Smooth muscle cell (in vitro differentiated cells): ENCODE results near the gene PIAS1. TPM values are rescaled to one million over a fixed set of nuclear protein-coding genes. Genes with fewer than 3 reads are reported as not detected.
A peak's percentile ranks its signal among the peaks of the same experiment; 100 is the strongest.
"Not testable (repeated sequence)": the region's sequence is repeated elsewhere in the genome, so short reads cannot be mapped to it uniquely, and the experiment has no call there.

ENCODE experiments used
- DNase-seq: peaks from one replicate; lab custom pipeline; 2025; ENCODE audit not compliant: unreplicated experiment; lab: John Stamatoyannopoulos, UW
- H2AFZ ChIP-seq: fragments of 200-600 bp; sonication (generic); 2 replicates; pipeline ENCODE4 v1.6.0; 2016; ENCODE audit warnings: antibody characterized with exemption, low read depth, mild to moderate bottlenecking
- H3F3A ChIP-seq: fragments of 200-600 bp; sonication (generic); 2 replicates; pipeline ENCODE4 v1.6.0; 2017; ENCODE audit warnings: antibody characterized with exemption, low read depth
- H3K27ac ChIP-seq: fragments of 200-600 bp; sonication (generic); 2 replicates; pipeline ENCODE4 v1.5.1; 2016; ENCODE audit warnings: low read depth, mild to moderate bottlenecking
- H3K27me3 ChIP-seq: fragments of 200-600 bp; sonication (generic); 2 replicates; pipeline ENCODE4 v1.6.1; 2016; ENCODE audit warnings: low read depth, mild to moderate bottlenecking
- H3K36me3 ChIP-seq: fragments of 200-600 bp; sonication (generic); 2 replicates; pipeline ENCODE4 v1.5.1; 2016; ENCODE audit warnings: low read depth
- H3K4me1 ChIP-seq: fragments of 200-600 bp; sonication (generic); 2 replicates; pipeline ENCODE4 v1.5.1; 2016; ENCODE audit warnings: low read depth
- H3K4me2 ChIP-seq: fragments of 200-600 bp; sonication (generic); 2 replicates; pipeline ENCODE4 v1.6.0; 2016; ENCODE audit warnings: mild to moderate bottlenecking
- H3K4me3 ChIP-seq: fragments of 200-600 bp; sonication (generic); 2 replicates; pipeline ENCODE4 v1.5.1; 2016; ENCODE audit warnings: mild to moderate bottlenecking
- H3K79me2 ChIP-seq: fragments of 200-600 bp; sonication (generic); 2 replicates; pipeline ENCODE4 v1.6.0; 2016; ENCODE audit warnings: low read depth, mild to moderate bottlenecking
- H3K9ac ChIP-seq: fragments of 200-600 bp; sonication (generic); 2 replicates; pipeline ENCODE4 v1.6.0; 2016; ENCODE audit warnings: low read depth
- H3K9me3 ChIP-seq: fragments of 200-600 bp; sonication (generic); replicated peaks from 2 replicates; pipeline ENCODE4 v1.5.1; 2016; ENCODE audit warnings: low read depth
- H4K20me1 ChIP-seq: fragments of 200-600 bp; sonication (generic); 2 replicates; pipeline ENCODE4 v1.6.0; 2016; ENCODE audit warnings: low read depth
- CTCF ChIP-seq: fragments of 200-600 bp; sonication (generic); IDR thresholded peaks from 2 replicates; pipeline ENCODE4 v1.5.1; 2017; ENCODE audit warnings: borderline replicate concordance, mild to moderate bottlenecking, antibody characterized with exemption; ENCODE audit not compliant: insufficient read depth, poor library complexity, severe bottlenecking
- WGBS: methylation state at CpG from one replicate; pipeline ENCODE4 v1.1.7; 2016; ENCODE audit warnings: low lambda C conversion rate; 5-methylcytosine and 5-hydroxymethylcytosine counted together
- polyA plus RNA-seq: library from polyadenylated mRNA; unstranded; fragments of >200 nt; fragmentation: Nextera tagmentation; extraction: Ambion mirVana; gene quantifications from 2 replicates; pipeline ENCODE4 v1.2.1, GENCODE V29; 2016
- total RNA-seq: library from RNA; depleted of rRNA; stranded (reverse); fragments of >200 nt; gene quantifications from 2 replicates; pipeline ENCODE4 v1.2.3, GENCODE V29; 2014

PIAS1 gene
- total and polyA plus RNA-seq, 2 experiments from 2014 or later: 46.4 to 56.1 TPM

- H3K9me3 ChIP-seq: no peaks in the 10 kb centered on the region
- no peak overlapping the region for H3K4me2 ChIP-seq
- no peaks in the 10 kb centered on the region for H3K4me1 ChIP-seq
- no peak overlapping the region for H2AFZ ChIP-seq
- WGBS: 66% methylated on average over 21 of the region's 23 CpGs
- peak; percentile 85 for TF ChIP-seq CTCF
- no peak overlapping the region for H3K9ac ChIP-seq
- H4K20me1 ChIP-seq: no peaks in the 10 kb centered on the region
- no peaks in the 10 kb centered on the region for H3K79me2 ChIP-seq
- peak; percentile 12 for DNase-seq
- no peak overlapping the region for H3K27ac ChIP-seq
- no peaks in the 10 kb centered on the region for H3K27me3 ChIP-seq
- no peak overlapping the region for H3K4me3 ChIP-seq
- no peaks in the 10 kb centered on the region for H3F3A ChIP-seq
- no peaks in the 10 kb centered on the region for H3K36me3 ChIP-seq
These were observed 156.9 kb downstream of the PIAS1 start for GRCh38 chr15:68210821-68211655.

GRCh38 chr15:68211656-68212320 is 157.7 kb downstream of the PIAS1 start:
- H3K9ac ChIP-seq: no peak overlapping the region
- H3K4me1 ChIP-seq: no peaks in the 10 kb centered on the region
- peaks cover 2% of the 10 kb centered on the region for H3K79me2 ChIP-seq
- H3F3A ChIP-seq: no peaks in the 10 kb centered on the region
- 93% methylated on average over 14 of the region's 14 CpGs for WGBS
- no peaks in the 10 kb centered on the region for H3K36me3 ChIP-seq
- no peak overlapping the region for H3K27ac ChIP-seq
- no peak for TF ChIP-seq CTCF
- no peak for DNase-seq
- H2AFZ ChIP-seq: no peak overlapping the region
- H3K9me3 ChIP-seq: no peaks in the 10 kb centered on the region
- H4K20me1 ChIP-seq: no peaks in the 10 kb centered on the region
- no peaks in the 10 kb centered on the region for H3K27me3 ChIP-seq
- H3K4me3 ChIP-seq: no peak overlapping the region
- no peak overlapping the region for H3K4me2 ChIP-seq

GRCh38 chr15:68213491-68213845 is 159.4 kb downstream of the PIAS1 start:
- DNase-seq, H3K9me3 ChIP-seq, H4K20me1 ChIP-seq, H3K4me1 ChIP-seq, H3K4me2 ChIP-seq, H2AFZ ChIP-seq, H3K4me3 ChIP-seq, H3K27me3 ChIP-seq, H3K36me3 ChIP-seq, H3F3A ChIP-seq, H3K27ac ChIP-seq, H3K9ac ChIP-seq: not testable (repeated sequence)
- 97% methylated on average over 6 of the region's 6 CpGs for WGBS
- H3K79me2 ChIP-seq: peaks cover 11% of the 10 kb centered on the region

GRCh38 chr15:68213991-68214837 is 160.1 kb downstream of the PIAS1 start:
- Histone ChIP-seq H3K79me2 (peaks cover 15% of the 10 kb centered on the region), H3K4me2 (no peak overlapping the region)

More at GRCh38 chr15:68213991-68214837, 160.1 kb downstream of the PIAS1 start:
- Histone ChIP-seq H3K27me3 (no peaks in the 10 kb centered on the region), H3K9ac (no peak overlapping the region), H3K36me3 (no peaks in the 10 kb centered on the region), H3K27ac (no peak overlapping the region), H3K4me3 (no peak overlapping the region), H3K4me1 (no peaks in the 10 kb centered on the region), H3F3A (no peaks in the 10 kb centered on the region), H4K20me1 (no peaks in the 10 kb centered on the region), H2AFZ (no peak overlapping the region), H3K9me3 (no peaks in the 10 kb centered on the region)
- 96% methylated on average over 17 of the region's 17 CpGs for WGBS
- no peak for DNase-seq
- TF ChIP-seq CTCF: no peak
